Stimulated activated CD8-positive, alpha-beta memory T cell treated with anti-CD3 and anti-CD28 coated beads, Interleukin-15, amount 100 ng/mL, for 24 hours (primary cell): Measurements from ENCODE around the gene TRIP12.
"Not testable (repeated sequence)": the region's sequence is repeated elsewhere in the genome, so short reads cannot be mapped to it uniquely, and the experiment has no call there.

Source experiments
- DNase-seq: peaks from one replicate; pipeline ENCODE4 v3.0.0-alpha.2; 2020; ENCODE audit warnings: low read depth

Gene TRIP12

DNA sequence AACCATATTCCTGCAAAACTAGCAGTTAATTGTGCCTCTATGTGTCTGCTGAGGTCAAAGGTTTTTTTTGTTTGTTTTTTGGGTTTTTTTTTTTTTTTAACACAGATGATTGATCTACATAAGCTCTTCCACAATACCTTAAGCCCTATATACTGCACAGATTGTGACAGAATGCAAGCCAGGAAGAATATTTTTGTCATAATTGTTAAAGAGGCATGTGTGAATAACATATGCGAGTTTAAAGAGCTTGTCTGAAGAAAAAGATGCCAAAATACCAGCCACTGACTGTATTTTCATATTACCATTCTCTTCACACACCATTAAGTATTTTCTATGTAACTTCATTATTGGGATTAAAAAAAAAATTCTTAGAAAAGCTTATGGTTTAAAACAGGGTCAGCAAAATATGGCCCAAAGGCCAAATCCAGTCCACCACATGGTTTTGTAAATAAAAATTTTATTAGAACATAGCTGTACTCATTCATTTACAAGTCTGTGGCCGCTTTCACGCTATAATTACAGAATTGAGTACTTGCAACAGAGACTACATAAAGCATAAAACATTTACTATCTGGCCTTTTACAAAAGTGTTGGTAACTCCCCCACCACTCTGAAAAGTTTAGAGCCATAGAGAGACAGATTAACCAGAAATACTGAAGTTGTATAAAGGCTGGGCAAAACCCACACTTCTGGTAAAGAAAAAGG, 89.9 kb downstream of the TRIP12 start:
- no peak for DNase-seq

DNA sequence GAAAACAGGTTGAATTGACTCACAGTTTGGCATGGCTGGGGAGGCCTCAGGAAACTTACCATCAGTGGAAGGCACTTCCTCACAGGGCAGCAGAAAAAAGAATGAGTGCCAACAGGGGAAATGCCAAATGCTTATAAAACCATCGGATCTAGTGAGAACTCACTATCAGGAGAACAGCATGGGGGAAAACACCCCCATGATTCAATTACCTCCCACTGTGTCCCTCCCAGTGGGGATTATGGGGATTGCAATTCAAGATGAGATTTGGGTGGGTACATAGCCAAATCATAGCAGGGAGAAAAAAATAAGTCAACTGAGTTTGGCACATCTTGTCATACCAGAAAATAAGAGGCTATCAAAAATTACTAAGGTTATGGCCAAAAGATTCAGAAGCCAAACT, 96.3 kb downstream of the TRIP12 start:
- DNase-seq = no peak

GRCh38 chr2:229821316-229821715, 100.5 kb downstream of the TRIP12 start:
- no peak for DNase-seq

- no peak for DNase-seq
These were observed 103.6 kb downstream of the TRIP12 start for GRCh38 chr2:229818230-229818629.

GRCh38 chr2:229815858-229816257, 106.0 kb downstream of the TRIP12 start:
- DNase-seq = no peak

- DNase-seq = no peak
These were observed 106.5 kb downstream of the TRIP12 start for GRCh38 chr2:229815342-229815741.

GRCh38 chr2:229810786-229811185, 111.0 kb downstream of the TRIP12 start:
- no peak for DNase-seq

DNA sequence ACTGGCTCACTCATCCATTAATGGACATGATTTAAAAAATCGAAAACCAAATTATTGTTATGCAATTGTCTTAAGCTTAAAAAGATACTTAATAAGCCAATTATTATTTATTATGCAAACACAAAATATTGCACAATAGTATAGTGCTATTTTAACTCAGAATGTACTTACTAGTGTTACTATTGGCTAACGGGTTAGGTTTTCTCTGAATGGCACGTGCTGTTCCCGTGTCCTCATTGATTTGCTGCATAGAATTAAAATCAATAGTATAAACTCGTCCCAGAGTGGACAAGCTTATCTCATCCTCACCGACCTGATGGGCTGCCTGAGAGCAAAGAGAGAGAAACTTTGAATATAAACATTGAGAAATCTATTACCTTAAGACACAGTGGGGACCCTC, 116.2 kb downstream of the TRIP12 start:
- no peak for DNase-seq

DNA sequence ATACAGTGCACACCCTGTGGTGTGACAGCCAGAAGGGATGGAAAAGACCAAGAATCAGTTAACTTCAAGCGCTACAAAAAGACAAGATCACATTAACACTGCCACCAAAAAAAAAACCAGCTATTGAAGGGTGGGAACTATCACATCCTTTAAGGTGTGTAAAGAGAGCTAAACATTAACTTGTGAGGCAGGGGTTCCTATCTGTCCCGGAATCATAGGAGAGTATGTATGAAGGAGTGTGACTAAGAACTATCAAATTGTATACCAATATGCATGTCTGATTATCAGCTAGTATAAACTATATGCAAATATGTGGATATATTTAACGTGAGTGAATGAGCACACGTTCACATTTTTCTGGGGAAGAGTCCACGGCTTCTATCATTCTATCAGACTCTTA, 119.0 kb downstream of the TRIP12 start:
- DNase-seq = no peak

GRCh38 chr2:229800997-229801754, 120.6 kb downstream of the TRIP12 start:
- peak; percentile 22 for DNase-seq

DNA sequence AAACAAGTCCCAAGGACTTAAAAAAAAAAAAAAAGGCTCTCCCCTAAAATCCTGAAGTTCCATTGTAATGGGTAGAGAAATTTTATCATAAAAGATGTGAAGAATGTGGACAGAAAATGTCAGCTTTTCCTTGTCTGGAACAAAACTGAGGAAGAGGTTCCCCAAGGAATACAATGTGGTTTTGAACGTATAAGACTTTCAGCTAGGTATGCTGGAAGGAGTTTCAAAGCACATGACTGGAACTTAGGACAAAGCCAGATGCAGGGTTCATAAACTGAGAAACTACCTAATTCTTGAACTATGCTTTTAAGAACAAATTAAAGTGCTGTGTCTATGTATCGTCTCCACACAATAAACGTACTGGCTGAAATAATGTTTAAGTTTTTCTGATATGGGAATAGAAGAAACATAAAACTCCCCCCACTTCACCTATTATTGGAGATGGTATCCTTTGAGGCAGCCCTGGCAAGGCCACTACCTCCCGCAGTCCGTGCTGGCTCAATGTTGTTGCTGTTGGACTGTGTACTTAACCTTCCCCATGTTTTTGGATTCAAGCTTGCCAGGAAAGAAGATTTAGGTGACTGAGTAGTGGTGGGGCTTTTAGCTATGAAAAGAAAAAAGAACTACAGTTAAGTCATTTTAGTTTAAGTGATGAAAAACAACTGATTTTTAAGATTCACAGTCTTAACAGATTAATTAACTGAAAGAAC, 123.2 kb downstream of the TRIP12 start:
- no peak for DNase-seq

GRCh38 chr2:229795058-229795457, 126.8 kb downstream of the TRIP12 start:
- no peak for DNase-seq

DNA sequence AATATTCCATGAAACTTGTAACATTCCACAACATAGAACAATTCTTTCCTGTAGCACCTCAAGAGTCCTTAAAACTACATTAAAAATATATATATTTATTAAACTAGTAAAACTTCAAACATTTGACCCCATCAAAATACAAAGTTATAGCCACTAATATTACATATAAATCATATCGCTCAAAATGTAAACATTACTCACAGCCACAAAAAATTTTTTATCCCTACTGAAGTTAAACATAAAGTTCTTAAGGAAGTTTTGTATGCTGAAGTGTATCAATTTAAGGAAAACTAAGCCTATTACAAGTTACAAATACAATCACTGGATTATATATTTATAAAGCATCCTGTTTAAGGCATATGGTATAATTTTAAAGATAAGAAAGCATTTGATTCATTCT, 127.2 kb downstream of the TRIP12 start:
- no peak for DNase-seq

DNA sequence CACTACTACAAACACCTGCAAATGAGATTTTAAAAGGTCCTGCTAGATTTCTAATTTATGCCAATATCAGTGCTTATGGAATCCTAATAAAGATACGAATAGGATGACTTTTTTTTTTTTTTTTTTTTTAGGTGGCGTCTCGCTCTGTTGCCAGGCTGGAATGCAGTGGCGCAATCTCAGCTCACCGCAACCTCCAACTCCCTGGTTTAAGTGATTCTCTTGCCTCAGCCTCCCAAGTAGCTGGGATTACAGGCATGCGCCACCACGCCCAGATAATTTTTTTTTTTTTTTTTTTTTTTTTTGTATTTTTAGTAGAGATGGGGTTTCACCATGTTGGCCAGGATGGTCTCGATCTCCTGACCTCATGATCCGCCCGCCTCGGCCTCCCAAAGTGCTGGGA, 135.5 kb downstream of the TRIP12 start:
- DNase-seq = not testable (repeated sequence)

DNA sequence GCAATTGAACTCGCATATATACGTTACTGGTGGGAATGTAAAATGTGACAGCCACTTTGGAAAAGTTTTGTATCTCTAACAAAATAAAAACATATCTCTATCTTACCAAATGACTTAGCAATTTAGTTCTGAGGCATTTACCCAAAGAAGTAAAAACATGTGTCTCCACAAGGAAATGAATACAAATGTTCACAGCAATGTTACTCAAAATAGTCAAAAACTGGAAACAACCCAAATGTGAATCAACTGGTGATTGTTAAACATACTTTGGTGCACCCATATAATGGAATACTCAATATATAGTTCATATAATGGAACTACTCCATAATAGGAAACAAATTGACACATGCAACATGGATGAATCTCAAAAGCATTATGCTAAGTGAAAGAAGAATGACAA, 137.0 kb downstream of the TRIP12 start:
- no peak for DNase-seq

DNA sequence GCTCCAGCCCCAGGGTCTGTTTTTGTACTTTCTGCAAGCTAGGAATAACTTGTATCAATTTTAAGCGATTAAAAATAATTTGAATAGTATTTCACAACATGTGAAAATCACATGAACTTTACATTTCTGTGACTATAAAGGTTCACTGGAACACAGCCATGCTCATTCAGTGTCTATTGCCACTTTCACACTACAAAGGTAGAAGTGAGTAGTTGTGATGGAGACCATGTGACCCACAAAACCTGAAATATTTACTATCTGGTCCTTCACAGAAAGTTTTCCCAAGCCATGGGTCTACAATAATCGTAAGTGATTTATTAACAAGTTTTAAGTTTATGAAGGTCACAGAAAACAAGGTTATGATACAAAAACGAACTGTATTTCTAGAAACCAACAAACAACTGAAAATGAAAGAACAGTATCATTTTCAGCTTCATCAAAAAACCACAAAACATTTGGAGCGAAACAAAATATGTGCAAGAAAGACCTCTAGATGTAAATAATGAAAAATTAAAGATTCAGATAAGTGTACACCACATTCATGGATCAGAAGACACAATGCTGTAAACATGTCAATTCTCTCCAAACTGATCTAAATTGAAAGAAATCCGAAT, 138.6 kb downstream of the TRIP12 start:
- DNase-seq = no peak

- no peak for DNase-seq
These were observed 140.7 kb downstream of the TRIP12 start for GRCh38 chr2:229780856-229781773.

GRCh38 chr2:229779650-229780049, 142.2 kb downstream of the TRIP12 start:
- no peak for DNase-seq

GRCh38 chr2:229777716-229778115, 144.1 kb downstream of the TRIP12 start:
- DNase-seq = no peak

DNA sequence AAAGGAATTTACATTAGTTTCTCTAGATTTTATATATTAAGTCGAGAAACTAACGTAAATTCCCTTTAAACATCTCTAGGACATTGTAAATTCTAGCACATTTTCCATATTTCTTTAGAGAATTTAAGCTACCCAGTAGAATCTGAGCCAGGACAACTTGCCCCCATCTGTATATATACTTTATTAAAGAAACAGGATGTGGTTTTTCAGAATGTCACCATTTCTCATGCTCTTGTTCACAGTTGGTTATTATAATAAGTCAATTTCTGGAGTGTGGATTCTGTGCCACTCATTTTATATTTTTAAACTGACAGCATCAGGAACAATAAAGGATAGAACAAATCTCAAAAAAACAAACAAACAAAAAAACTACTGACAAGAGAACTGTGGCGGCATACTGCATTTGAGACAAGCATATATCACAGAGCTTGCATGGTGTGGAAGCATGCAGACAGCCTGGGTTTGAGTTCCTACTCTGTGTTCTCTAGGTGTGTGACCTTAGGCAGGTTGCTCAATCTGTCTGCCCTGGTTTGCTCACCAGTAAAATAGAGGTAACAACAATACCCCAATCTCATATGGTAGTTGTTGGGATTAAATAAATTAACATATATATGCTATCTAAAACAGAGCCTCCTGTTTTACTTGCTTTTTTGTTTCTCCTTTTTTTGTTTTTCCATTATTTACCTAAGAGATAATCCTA, 146.0 kb downstream of the TRIP12 start:
- no peak for DNase-seq

GRCh38 chr2:229774237-229774636, 147.6 kb downstream of the TRIP12 start:
- no peak for DNase-seq
